GM12878 (cell line): ENCODE results near the gene FBLN5. TPM values are rescaled to one million over a fixed set of nuclear protein-coding genes. Genes with fewer than 3 reads are reported as not detected.

Experiments used
- ATAC-seq: fragments of 200-7000 bp; cut with Tn5 transposase; 3 replicates; pipeline ENCODE4 v1.9.1; 2020; ENCODE audit warnings: mild to moderate bottlenecking, moderate library complexity
- BruUV-seq: library from RNA; stranded (reverse); fragments of 400-500 nt; replicated peaks from 2 replicates; lab custom pipeline; 2021; lab: Mats Ljungman, UMichigan
- CTCF ChIA-PET: fragments of 300-600 bp; sonication (Branson Sonifier 250); formaldehyde crosslinking; extraction: SDS; loops from one replicate; lab custom pipeline; 2021; ENCODE audit warnings: inconsistent platforms; lab: Yijun Ruan, JAX
- POLR2A ChIA-PET: fragments of 350-600 bp; formaldehyde crosslinking; extraction: SDS; loops from one replicate; lab custom pipeline; 2021; ENCODE audit warnings: inconsistent platforms; lab: Charles Lee
- RAD21 ChIA-PET: fragments of 300-600 bp; sonication (Branson Sonifier 250); formaldehyde crosslinking; loops from one replicate; lab custom pipeline; 2023; ENCODE audit warnings: antibody characterized with exemption; ENCODE audit not compliant: unreplicated experiment; lab: Charles Lee
- SMC1A ChIA-PET: fragments of 300-600 bp; sonication (Branson Sonifier 250); formaldehyde crosslinking; loops from one replicate; lab custom pipeline; 2023; ENCODE audit not compliant: unreplicated experiment, uncharacterized antibody; lab: Charles Lee
- DNase-seq: peaks from one replicate; pipeline ENCODE4 v3.0.0-alpha.2; 2011; ENCODE audit warnings: low read depth, low spot score
- FAIRE-seq: peaks from 3 replicates; lab custom pipeline; 2011; peaks lifted over from hg19 to GRCh38; lab: Jason Lieb, UNC
- H2AFZ ChIP-seq: 2 replicates; pipeline ENCODE4 v1.6.0; 2011; ENCODE audit warnings: low read depth, low read length, control low read depth; ENCODE audit not compliant: control insufficient read depth
- H3K27ac ChIP-seq: 2 replicates; pipeline ENCODE4 v1.5.1; 2011; ENCODE audit warnings: control low read depth; ENCODE audit not compliant: control insufficient read depth, insufficient read depth
- H3K27me3 ChIP-seq, 2 experiments: replicated peaks in 1 of 2; 2 replicates each; pipeline versions ENCODE4 v1.6.0 to v1.6.1; 2011; ENCODE audit warnings: low read length in 1 of 2; ENCODE audit not compliant: control insufficient read depth in 2 of 2, insufficient read depth in 2 of 2
- H3K36me3 ChIP-seq, 2 experiments: 2 replicates each; pipeline ENCODE4 v1.5.1; 2011; ENCODE audit warnings: low read length in 1 of 2; ENCODE audit not compliant: control insufficient read depth in 2 of 2, insufficient read depth in 2 of 2
- H3K4me1 ChIP-seq: 2 replicates; pipeline ENCODE4 v1.6.1; 2011; ENCODE audit warnings: mild to moderate bottlenecking, low read length, moderate library complexity, mixed read lengths; ENCODE audit not compliant: control insufficient read depth, insufficient read depth
- H3K4me2 ChIP-seq: 2 replicates; pipeline ENCODE4 v1.6.0; 2011; ENCODE audit warnings: control low read depth; ENCODE audit not compliant: control insufficient read depth, insufficient read depth
- H3K4me3 ChIP-seq: fragments of 200-600 bp; sonication (generic); 2 replicates; pipeline ENCODE4 v1.5.1; 2016
- H3K79me2 ChIP-seq: 2 replicates; pipeline ENCODE4 v1.6.0; 2011; ENCODE audit warnings: low read length; ENCODE audit not compliant: control insufficient read depth, insufficient read depth
- H3K9ac ChIP-seq: 2 replicates; pipeline ENCODE4 v1.8.0; 2011; ENCODE audit warnings: low read length, control low read depth, mixed read lengths; ENCODE audit not compliant: control insufficient read depth, insufficient read depth
- H3K9me3 ChIP-seq: replicated peaks from 3 replicates; pipeline ENCODE4 v1.5.1; 2011; ENCODE audit warnings: mild to moderate bottlenecking, low read length; ENCODE audit not compliant: control insufficient read depth, insufficient read depth
- H4K20me1 ChIP-seq: 2 replicates; pipeline ENCODE4 v1.6.0; 2011; ENCODE audit not compliant: control insufficient read depth, insufficient read depth
- IRF5 ChIP-seq: fragments of 450-650 bp; IDR thresholded peaks from 2 replicates; pipeline ENCODE4 v1.6.1; 2017; ENCODE audit warnings: borderline replicate concordance
- JUNB ChIP-seq: IDR thresholded peaks from 2 replicates; pipeline ENCODE4 v1.6.1; 2016; ENCODE audit warnings: antibody characterized with exemption, mild to moderate bottlenecking
- MXI1 ChIP-seq: fragments of 150-350 bp; IDR thresholded peaks from 2 replicates; pipeline ENCODE4 v1.6.1; 2011; ENCODE audit warnings: low read depth, mild to moderate bottlenecking, inconsistent platforms, low read length, improper control_type of control experiment
- NFIC ChIP-seq: IDR thresholded peaks from 2 replicates; pipeline ENCODE4 v1.6.1; 2012; ENCODE audit warnings: low read depth, mild to moderate bottlenecking, inconsistent platforms, low read length, moderate library complexity
- NFXL1 ChIP-seq: fragments of 450-650 bp; IDR thresholded peaks from 2 replicates; pipeline ENCODE4 v1.6.1; 2017; ENCODE audit warnings: antibody characterized with exemption, mild to moderate bottlenecking, borderline replicate concordance
- NR2C2 ChIP-seq: IDR thresholded peaks from 2 replicates; pipeline ENCODE4 v1.6.1; 2011; ENCODE audit warnings: borderline replicate concordance, low read depth; ENCODE audit not compliant: control insufficient read depth, insufficient read length
- RELB ChIP-seq: fragments of 450-650 bp; IDR thresholded peaks from 2 replicates; pipeline ENCODE4 v1.6.1; 2017; ENCODE audit warnings: low read depth, mild to moderate bottlenecking, moderate library complexity
- REST ChIP-seq: IDR thresholded peaks from 2 replicates; pipeline ENCODE4 v1.6.1; 2012; ENCODE audit warnings: mild to moderate bottlenecking, low read depth, low read length
- SIX5 ChIP-seq: IDR thresholded peaks from 2 replicates; pipeline ENCODE4 v1.6.1; 2011; ENCODE audit warnings: mild to moderate bottlenecking, low read depth, low read length, moderate library complexity; ENCODE audit not compliant: severe bottlenecking
- SP1 ChIP-seq: IDR thresholded peaks from one replicate; pipeline ENCODE4 v1.6.1; 2011; ENCODE audit warnings: low read depth, low read length
- TARDBP ChIP-seq: IDR thresholded peaks from 2 replicates; pipeline ENCODE4 v1.6.1; 2016; ENCODE audit warnings: borderline replicate concordance
- ZBTB40 ChIP-seq: fragments of 450-650 bp; IDR thresholded peaks from 2 replicates; pipeline ENCODE4 v1.6.1; 2016; ENCODE audit warnings: mild to moderate bottlenecking, moderate library complexity, borderline replicate concordance
- WGBS: methylation state at CpG from one replicate; pipeline ENCODE4 v1.1.6; 2016; ENCODE audit warnings: low lambda C conversion rate; ENCODE audit not compliant: insufficient replicate concordance, insufficient coverage; ENCODE audit errors: missing lambda C conversion rate; 5-methylcytosine and 5-hydroxymethylcytosine counted together
- in situ Hi-C: fragments of 300-500 bp; cut with MboI; formaldehyde crosslinking; loops from 9 replicates; pipeline ENCODE4 v1.14.3; 2018; ENCODE audit warnings: mixed read lengths
- intact Hi-C: fragments of 100-400 bp; cut with micrococcal nuclease; formaldehyde crosslinking; loops from one replicate; pipeline ENCODE4 v1.14.2; 2022; ENCODE audit not compliant: unreplicated experiment
- polyA plus RNA-seq, 11 experiments: library from polyadenylated mRNA; depleted of rRNA in 4 of 11; unstranded in 6 of 11; stranded (reverse) in 5 of 11; fragments of >200 nt; fragmentation: Nextera tagmentation in 4 of 11; fragmentation: Illumina TruSeq in 1 of 11; extraction: Ambion mirVana in 4 of 11; extraction: Trizol in 1 of 11; gene quantifications; 1 replicate in 1 of 11; 2 replicates in 10 of 11; pipeline versions ENCODE4 v1.2.1 to v1.2.3, GENCODE V29; 2011 to 2016; ENCODE audit warnings: inconsistent platforms in 2 of 11, missing spikeins in 2 of 11, low read depth in 1 of 11
- total RNA-seq, 4 experiments: library from RNA; depleted of rRNA in 3 of 4; stranded (reverse); fragments of >200 nt in 3 of 4; fragmentation: Illumina TruSeq in 1 of 4; extraction: Trizol in 1 of 4; gene quantifications; 2 replicates each; pipeline versions ENCODE4 v1.2.1 to v1.2.3, GENCODE V29; 2013 to 2021

FBLN5 gene
- total and polyA plus RNA-seq, 10 of the 15 experiments (the other 5 are each of a cell fraction or from before 2014, with no cell fraction given), result 0.03 to 0.64 (median 0.24) TPM

- no peak for TF ChIP-seq REST
- no peak for TF ChIP-seq TARDBP
- no peak for TF ChIP-seq MXI1
- TF ChIP-seq SIX5, result no peak
- TF ChIP-seq, all 136 proteins: peak for 0
Observed at GRCh38 chr14:91847693-91848092, 99.8 kb downstream of the FBLN5 start (continued).

- intact Hi-C loops (no loop called here), in situ Hi-C loops (no loop called here)
- POLR2A ChIA-PET, result no interaction called here
- no peaks in the 10 kb centered on the region for H3K79me2 ChIP-seq
- no peaks in the 10 kb centered on the region for H3K9me3 ChIP-seq
- FAIRE-seq (no peak), ATAC-seq (no peak), DNase-seq (no peak)
- SMC1A ChIA-PET, result interaction anchor here (0.6 to 1.7 kb wide), 4 partner anchors 11 to 571 kb away, joined by 3 to 4 read pairs (median 4); no protein-coding TSS in a partner anchor
- H2AFZ ChIP-seq, result no peak overlapping the region
- CTCF ChIA-PET, result interaction anchor here (1.2 kb wide), 1 partner anchor 11 kb away, joined by 3 read pairs; no protein-coding TSS in a partner anchor
- H3K4me1 ChIP-seq, result peaks cover 20% of the 10 kb centered on the region
- no peak overlapping the region for H3K4me3 ChIP-seq
- RAD21 ChIA-PET, result interaction anchor here (0.6 kb wide), 1 partner anchor 342 kb away, joined by 3 read pairs; no protein-coding TSS in a partner anchor
- no peaks in the 10 kb centered on the region for H3K36me3 ChIP-seq
- no peak overlapping the region for H3K27ac ChIP-seq
- H3K27me3 ChIP-seq, result no peaks in the 10 kb centered on the region
- no peaks in the 10 kb centered on the region for H4K20me1 ChIP-seq
- BruUV-seq, result no TSS peak
- no peak overlapping the region for H3K9ac ChIP-seq
- 68% methylated on average over 2 of the region's 2 CpGs for WGBS
- H3K4me2 ChIP-seq, result no peak overlapping the region
- TF ChIP-seq ZBTB40, result no peak
- TF ChIP-seq NFXL1, result no peak
- TF ChIP-seq JUNB, result no peak
- no peak for TF ChIP-seq SP1
- TF ChIP-seq NFIC, result no peak
- no peak for TF ChIP-seq IRF5
- no peak for TF ChIP-seq RELB
- TF ChIP-seq NR2C2, result no peak
Observed at GRCh38 chr14:91845652-91846051, 101.8 kb downstream of the FBLN5 start.
